IgD-negative memory B cell (primary cell): ENCODE measurements around the gene GATAD2A. TPM values are rescaled to one million over a fixed set of nuclear protein-coding genes. Genes with fewer than 3 reads are reported as not detected.

Experiments
- H3K27ac Mint-ChIP-seq, 3 donors: one replicate each; pipeline ENCODE4 v1.8.0; 2020 to 2022; ENCODE audit warnings: mild to moderate bottlenecking in 3 of 3, mixed read lengths in 3 of 3, moderate library complexity in 1 of 3
- H3K27me3 Mint-ChIP-seq: one replicate; pipeline ENCODE4 v1.8.0; 2021; ENCODE audit warnings: mixed read lengths
- H3K36me3 Mint-ChIP-seq: one replicate; pipeline ENCODE4 v1.8.0; 2020; ENCODE audit warnings: mild to moderate bottlenecking, mixed read lengths
- H3K4me1 Mint-ChIP-seq, 3 donors: one replicate each; pipeline ENCODE4 v1.8.0; 2020 to 2022; ENCODE audit warnings: mixed read lengths in 3 of 3, mild to moderate bottlenecking in 1 of 3
- H3K4me3 Mint-ChIP-seq, 4 donors: one replicate each; pipeline ENCODE4 v1.8.0; 2020 to 2022; ENCODE audit warnings: mild to moderate bottlenecking in 4 of 4, mixed read lengths in 4 of 4, moderate library complexity in 3 of 4
- H3K9me3 Mint-ChIP-seq, 3 donors: one replicate each; pipeline ENCODE4 v1.8.0; 2020 to 2021; ENCODE audit warnings: mixed read lengths in 3 of 3, mild to moderate bottlenecking in 1 of 3
- polyA plus RNA-seq: library from polyadenylated mRNA; unstranded; fragments of 300-500 nt; fragmentation: Illumina TruSeq; gene quantifications from one replicate; pipeline ENCODE4 v1.2.3, GENCODE V29; 2021

GATAD2A gene
- polyA plus RNA-seq, 1 donor from 2014 or later = 16.6 TPM

DNA sequence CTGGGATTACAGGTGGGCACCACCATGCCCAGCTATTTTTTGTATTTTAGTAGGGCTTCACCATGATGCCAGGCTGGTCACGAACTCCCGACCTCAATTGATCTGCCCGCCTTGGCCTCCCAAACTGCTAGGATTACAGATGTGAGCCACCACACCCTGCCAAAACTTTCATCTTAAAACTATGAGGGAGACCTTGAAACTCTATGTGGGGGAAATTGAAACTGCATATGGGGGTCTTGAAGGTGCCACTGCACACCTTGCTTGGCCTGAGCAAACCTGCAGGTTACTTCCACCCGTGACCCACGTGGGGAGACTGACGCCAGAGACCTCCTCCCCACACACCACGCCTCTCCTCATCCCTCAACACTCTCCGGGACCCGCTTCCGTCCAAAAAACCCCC, 148.2 kb downstream of the GATAD2A start:
- peaks cover 0 to 3% (median 0%) of the 10 kb centered on the region in 3 donors for H3K9me3 Mint-ChIP-seq
- H3K27me3 Mint-ChIP-seq = peaks cover 5% of the 10 kb centered on the region
- peaks cover 0 to 2% (median 0%) of the 10 kb centered on the region in 3 donors for H3K4me1 Mint-ChIP-seq
- no peak overlapping the region for H3K4me3 Mint-ChIP-seq
- no peak overlapping the region for H3K27ac Mint-ChIP-seq
- no peaks in the 10 kb centered on the region for H3K36me3 Mint-ChIP-seq

DNA sequence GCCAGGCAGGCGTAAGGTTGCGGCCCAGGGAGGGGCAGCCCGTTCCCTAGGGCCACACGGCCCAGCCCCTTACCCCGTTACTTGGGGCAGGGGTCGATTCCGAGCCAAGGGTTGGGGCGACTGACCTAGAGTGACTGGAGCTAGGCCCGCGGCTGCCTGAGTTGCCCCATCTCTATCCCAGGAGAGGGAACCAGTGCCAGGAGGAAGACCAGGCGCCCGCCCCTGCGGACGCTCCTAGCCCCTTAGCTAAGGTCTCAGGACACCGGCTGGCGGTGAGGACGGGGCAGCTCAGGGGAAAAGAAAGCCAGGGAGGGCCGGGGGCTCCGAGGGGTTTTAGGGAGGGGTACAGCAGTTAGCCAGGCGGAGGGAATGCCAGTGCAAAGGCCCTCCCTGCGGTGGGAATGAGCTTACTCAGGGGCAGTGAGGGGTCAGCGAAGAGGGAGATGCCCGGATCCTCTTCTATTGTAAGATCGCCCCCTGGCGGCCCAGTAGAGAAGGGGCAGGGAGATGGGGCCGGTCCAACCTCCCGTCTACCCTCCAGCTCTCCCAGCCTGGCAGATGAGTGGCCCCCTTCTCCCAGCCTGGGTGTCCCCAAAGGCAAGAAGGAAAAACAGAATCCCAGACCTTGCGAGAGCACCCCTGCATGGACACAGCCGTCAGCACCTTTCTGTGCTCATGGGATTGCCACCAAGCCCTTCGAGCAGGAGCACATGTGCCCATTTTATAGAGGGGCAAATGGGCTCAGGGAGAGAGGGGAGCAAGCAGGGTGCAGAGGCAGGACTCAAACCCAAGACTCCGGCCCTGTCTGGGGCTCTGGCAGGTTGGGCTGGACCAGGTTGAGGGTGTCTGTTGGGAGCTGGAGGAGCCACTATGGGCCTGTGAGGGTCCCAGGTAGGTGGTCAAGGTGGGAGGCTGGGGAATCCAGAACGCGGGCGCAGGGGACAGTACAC, 148.9 kb downstream of the GATAD2A start:
- Mint-ChIP-seq H3K9me3 (peaks cover 0 to 3% (median 0%) of the 10 kb centered on the region in 3 donors), H3K27ac (no peak overlapping the region), H3K4me3 (no peak overlapping the region)

DNA sequence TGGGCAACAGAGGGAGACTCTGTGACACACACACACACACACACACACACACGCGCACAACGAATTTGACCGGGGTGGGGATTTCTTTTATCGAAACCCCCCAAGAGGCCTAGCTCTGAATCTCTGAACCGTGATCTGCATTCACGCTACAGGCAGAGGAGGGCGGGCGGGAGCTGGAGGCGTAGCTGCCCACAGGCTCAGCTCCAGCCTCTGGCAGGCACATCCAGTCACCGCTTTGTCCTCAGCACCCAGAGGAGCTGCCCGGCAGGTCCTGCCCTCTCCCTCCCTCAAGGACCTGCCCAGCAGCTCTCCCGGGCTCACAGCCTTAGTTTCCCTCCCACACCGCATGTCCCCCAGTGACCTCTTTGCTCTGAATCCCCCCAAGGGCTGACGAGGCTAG, 152.6 kb downstream of the GATAD2A start:
- no peak overlapping the region for H3K27ac Mint-ChIP-seq
- peaks cover 0 to 2% (median 0%) of the 10 kb centered on the region in 3 donors for H3K4me1 Mint-ChIP-seq
- no peak overlapping the region for H3K4me3 Mint-ChIP-seq
- H3K27me3 Mint-ChIP-seq = no peaks in the 10 kb centered on the region
- no peaks in the 10 kb centered on the region for H3K9me3 Mint-ChIP-seq
- H3K36me3 Mint-ChIP-seq = no peaks in the 10 kb centered on the region

More for the DNA sequence above, 148.9 kb downstream of the GATAD2A start:
- Mint-ChIP-seq H3K4me1 (peaks cover 0 to 2% (median 0%) of the 10 kb centered on the region in 3 donors), H3K36me3 (no peaks in the 10 kb centered on the region), H3K27me3 (no peaks in the 10 kb centered on the region)

Other genes with a start within 250 kb of the GATAD2A start
- 1.8 TPM for gene MEF2B, start 235.4 kb upstream of the GATAD2A start, polyA plus RNA-seq
- 21.6 TPM for gene BORCS8, start 213.5 kb upstream of the GATAD2A start, polyA plus RNA-seq
- 91.4 TPM for gene RFXANK, start 213.4 kb upstream of the GATAD2A start, polyA plus RNA-seq
- 37.6 TPM for gene NR2C2AP, start 202.3 kb upstream of the GATAD2A start, polyA plus RNA-seq
- not detected for gene NCAN, start 193.7 kb upstream of the GATAD2A start, polyA plus RNA-seq
- gene TM6SF2, start 132.4 kb upstream of the GATAD2A start, polyA plus RNA-seq = not detected
- gene SUGP1, start 85.2 kb upstream of the GATAD2A start, polyA plus RNA-seq = 42.1 TPM
- 24.5 TPM for gene MAU2, start 84.8 kb upstream of the GATAD2A start, polyA plus RNA-seq
- 4.6 TPM for gene TSSK6, start 109.9 kb downstream of the GATAD2A start, polyA plus RNA-seq
- 324 TPM for gene NDUFA13, start 110.5 kb downstream of the GATAD2A start, polyA plus RNA-seq
- not detected for gene YJEFN3, start 123.2 kb downstream of the GATAD2A start, polyA plus RNA-seq
- gene CILP2, start 132.6 kb downstream of the GATAD2A start, polyA plus RNA-seq = not detected
- gene PBX4, start 213.0 kb downstream of the GATAD2A start, polyA plus RNA-seq = 4.1 TPM
- gene LPAR2, start 222.5 kb downstream of the GATAD2A start, polyA plus RNA-seq = 14.3 TPM
- 72.4 TPM for gene GMIP, start 238.0 kb downstream of the GATAD2A start, polyA plus RNA-seq